Right lobe of liver (tissue), 6 donors: ENCODE measurements around the gene KCTD2. TPM values are rescaled to one million over a fixed set of nuclear protein-coding genes. Genes with fewer than 3 reads are reported as not detected.

ENCODE experiments used
- ATAC-seq, 4 donors: fragments of 200-7000 bp; cut with Tn5 transposase; one replicate each; pipeline ENCODE4 v1.9.1; 2020; ENCODE audit warnings: mild to moderate bottlenecking in 4 of 4, moderate library complexity in 4 of 4
- DNase-seq, 3 donors: peaks; one replicate each; pipeline ENCODE4 v3.0.0-alpha.2; 2020
- H3K27ac ChIP-seq, 3 donors: fragments of 200-600 bp; one replicate each; pipeline ENCODE4 v1.8.0; 2022
- H3K27me3 ChIP-seq, 2 donors: fragments of 200-600 bp; one replicate each; pipeline ENCODE4 v1.8.0; 2022
- H3K36me3 ChIP-seq, 4 donors: fragments of 200-600 bp; sonication (generic) in 1 of 4; one replicate each; pipeline versions ENCODE4 v1.5.1 to v1.8.0; 2017 to 2022; ENCODE audit warnings: control low read depth in 1 of 4
- H3K4me1 ChIP-seq, 4 donors: fragments of 200-600 bp; sonication (generic) in 1 of 4; one replicate each; pipeline versions ENCODE4 v1.5.1 to v1.8.0; 2017 to 2022; ENCODE audit warnings: control low read depth in 1 of 4
- H3K4me3 ChIP-seq, 3 donors: fragments of 200-600 bp; one replicate each; pipeline ENCODE4 v1.8.0; 2022
- H3K9me3 ChIP-seq, 4 donors: fragments of 200-600 bp; sonication (generic) in 1 of 4; one replicate each; pipeline versions ENCODE4 v1.5.1 to v1.8.0; 2017 to 2022; ENCODE audit warnings: control low read depth in 1 of 4
- CTCF ChIP-seq, 4 donors: fragments of 200-600 bp in 3 of 4; fragments of 450-650 bp in 1 of 4; IDR thresholded peaks; one replicate each; pipeline versions ENCODE4 v1.5.1 to v1.8.0; 2016 to 2022; ENCODE audit warnings: antibody characterized with exemption in 4 of 4, mild to moderate bottlenecking in 2 of 4
- POLR2A ChIP-seq: fragments of 450-650 bp; IDR thresholded peaks from one replicate; pipeline ENCODE4 v1.6.1; 2017; ENCODE audit warnings: antibody characterized with exemption, mild to moderate bottlenecking
- WGBS: methylation state at CpG from one replicate; pipeline ENCODE4 v1.1.6; 2018; ENCODE audit warnings: low coverage, low lambda C conversion rate; ENCODE audit not compliant: insufficient coverage; ENCODE audit errors: missing lambda C conversion rate; 5-methylcytosine and 5-hydroxymethylcytosine counted together
- intact Hi-C, 2 donors: fragments of 100-400 bp; cut with DNase I; formaldehyde crosslinking; loops; one replicate each; pipeline versions ENCODE4 v1.11.2 to v1.14.1; 2022
- total RNA-seq, 6 experiments: library from RNA; depleted of rRNA in 2 of 6; stranded (reverse); fragments of >200 nt in 2 of 6; fragmentation: NEBNext Ultra II Directional in 3 of 6; extraction: Animal tissue kit (Norgen Biotek cat#: 25700) in 3 of 6; gene quantifications; one replicate each; pipeline versions ENCODE4 v1.1.0 to v1.2.4, GENCODE V29; 2016 to 2023
- donor health status: DM: no; HTN: yes; CAD: no.
- donor health status: DM: no; HTN: no; CAD: no.
- donor health status: DM: no; HTN: no; CAD: no.
- donor health status: DM: no; HTN: yes; CAD: no.
- donor health status: DM: no; HTN: yes; CAD: no.

The KCTD2 gene
- total RNA-seq, 6 experiments from 2014 or later: 7.2 to 10.3 (median 8.1) TPM

- TF ChIP-seq CTCF (IDR thresholded peaks at IDR 0.05) (no peak), POLR2A (peak; percentile 84)
- DNase-seq (peak; percentile 93 to 94 (median 94)), ATAC-seq (peak; percentile 85 to 90 (median 88))
- WGBS: 0% methylated on average over 12 of the region's 68 CpGs
- Histone ChIP-seq H3K9me3 (no peaks in the 10 kb centered on the region), H3K27ac (peak within 1 kb of the TSS; percentile 50 to 77 (median 56)), H3K4me3 (peak within 1 kb of the TSS; percentile 81 to 90 (median 89)), H3K27me3 (no peaks in the 10 kb centered on the region), H3K36me3 (no peaks in the 10 kb centered on the region), H3K4me1 (peaks cover 0 to 16% (median 5%) of the 10 kb centered on the region in 4 donors)
- intact Hi-C loops: loop anchor here (10.0 kb wide), 2 partner anchors 45 to 95 kb away; partner anchors contain the start of gene NUP85 (in 1 of the 2)
Measured at GRCh38 chr17:75109407-75110233, 62.6 kb downstream of the KCTD2 start, which contains the start of gene ARMC7. Gene ARMC7 (plus strand): TSS chr17:75109969. CDS start chr17:75110289, 320 bp downstream.

- Histone ChIP-seq H3K4me1 (peaks cover 0 to 24% (median 5%) of the 10 kb centered on the region in 4 donors), H3K36me3 (no peaks in the 10 kb centered on the region), H3K9me3 (no peaks in the 10 kb centered on the region), H3K27ac (peak overlapping the region; percentile 50 to 77 (median 56)), H3K27me3 (no peaks in the 10 kb centered on the region), H3K4me3 (peak overlapping the region; percentile 81 to 90 (median 89))
- ATAC-seq: peak in 3 of 4 donors; percentile 2 to 18 (median 8)
- no peak for DNase-seq
- 14% methylated on average over 37 of the region's 40 CpGs for WGBS
- TF ChIP-seq POLR2A (no peak), CTCF (IDR thresholded peaks at IDR 0.05) (no peak)
- intact Hi-C loops: loop anchor here (10.0 kb wide), 2 partner anchors 46 to 94 kb away; partner anchors contain the start of gene NUP85 (in 1 of the 2)
Measured at GRCh38 chr17:75110234-75110937, 63.4 kb downstream of the KCTD2 start.

- H3K36me3 ChIP-seq: no peaks in the 10 kb centered on the region
- ATAC-seq (no peak), DNase-seq (no peak)
- no peaks in the 10 kb centered on the region for H3K9me3 ChIP-seq
- WGBS: 75% methylated on average over 7 of the region's 7 CpGs
- H3K27me3 ChIP-seq: no peaks in the 10 kb centered on the region
- H3K27ac ChIP-seq: no peak overlapping the region
- no peak overlapping the region for H3K4me3 ChIP-seq
- intact Hi-C loops: loop anchor here (10.0 kb wide), 2 partner anchors 47 to 93 kb away; partner anchors contain the start of gene NUP85 (in 1 of the 2)
- peaks cover 0 to 29% (median 5%) of the 10 kb centered on the region in 4 donors for H3K4me1 ChIP-seq
- TF ChIP-seq POLR2A: no peak
- no peak for TF ChIP-seq CTCF (IDR thresholded peaks at IDR 0.05)
Measured at GRCh38 chr17:75111777-75112335, 64.8 kb downstream of the KCTD2 start.

GRCh38 chr17:75113798-75114551 is 67.0 kb downstream of the KCTD2 start:
- peaks cover 0 to 29% (median 5%) of the 10 kb centered on the region in 4 donors for H3K4me1 ChIP-seq
- H3K27me3 ChIP-seq: no peaks in the 10 kb centered on the region
- H3K9me3 ChIP-seq: no peaks in the 10 kb centered on the region
- peak; percentile 78 to 87 (median 82) for ATAC-seq
- DNase-seq: peak; percentile 83 to 89 (median 84)
- intact Hi-C loops: loop anchor here (10.0 kb wide), 2 partner anchors 49 to 91 kb away; partner anchors contain the start of gene NUP85 (in 1 of the 2)
- under 1% methylated on average over 15 of the region's 22 CpGs for WGBS
- TF ChIP-seq POLR2A (no peak), CTCF (IDR thresholded peaks at IDR 0.05) (peak; percentile 94 to 98 (median 98))
- H3K27ac ChIP-seq: peak overlapping the region; percentile 62 to 78 (median 62)
- peak overlapping the region; percentile 38 to 49 (median 43) for H3K4me3 ChIP-seq
- no peaks in the 10 kb centered on the region for H3K36me3 ChIP-seq
